PFSK-1 (cell line): ENCODE measurements around the gene CHMP2B.

Source experiments
- FOXP2 ChIP-seq: optimal IDR thresholded peaks from 2 replicates; pipeline ENCODE3; 2011; ENCODE audit warnings: borderline replicate concordance, control low read depth, inconsistent platforms; ENCODE audit not compliant: insufficient read depth; ENCODE audit errors: extremely low read length, extremely low read depth
- POLR2AphosphoS5 ChIP-seq: IDR thresholded peaks from 2 replicates; pipeline ENCODE4 v1.6.1; 2012; ENCODE audit warnings: low read depth, mild to moderate bottlenecking, control low read depth, low read length, moderate library complexity
- SIN3A ChIP-seq: IDR thresholded peaks from 2 replicates; pipeline ENCODE4 v1.6.1; 2012; ENCODE audit warnings: mild to moderate bottlenecking, low read length, moderate library complexity, borderline replicate concordance; ENCODE audit not compliant: insufficient read depth
- TAF1 ChIP-seq: IDR thresholded peaks from 2 replicates; pipeline ENCODE4 v1.6.1; 2012; ENCODE audit warnings: low read length, control low read depth, borderline replicate concordance; ENCODE audit not compliant: insufficient read depth
- TF ChIP-seq, protein P1 (sequence below), 2 experiments: IDR thresholded peaks; 2 replicates each; pipeline versions ENCODE4 v1.6.1 to v1.8.0; 2011 to 2012; ENCODE audit warnings: low read depth in 2 of 2, low read length in 2 of 2, control low read depth in 1 of 2, inconsistent platforms in 1 of 2, mild to moderate bottlenecking in 1 of 2, moderate library complexity in 1 of 2; ENCODE audit not compliant: insufficient read depth in 1 of 2

The CHMP2B gene

GRCh38 chr3:87272718-87273341, 45.7 kb downstream of the CHMP2B start:
- TF ChIP-seq TAF1 (no peak), FOXP2 (no peak), POLR2AphosphoS5 (no peak), SIN3A (no peak)

DNA sequence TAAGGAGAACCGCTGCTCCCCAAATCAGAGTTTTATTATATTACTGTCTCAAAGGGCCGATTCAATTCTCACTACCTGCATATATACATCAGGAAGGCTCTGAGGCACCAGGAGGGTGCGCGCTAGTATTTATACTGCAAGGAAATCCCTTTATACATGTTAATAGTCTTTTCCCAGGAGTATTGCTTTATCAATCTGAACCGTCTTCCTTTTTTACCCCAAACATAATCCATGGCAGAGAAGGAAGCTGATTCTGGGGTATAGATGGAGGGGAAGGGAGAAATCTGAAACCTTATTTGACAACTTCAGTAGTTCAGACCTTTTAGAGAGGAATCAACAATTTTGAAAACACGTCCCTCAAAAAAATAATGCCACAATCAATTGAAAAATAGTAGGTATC, 49.4 kb downstream of the CHMP2B start, which contains the start of gene POU1F1:
Gene POU1F1, minus strand, starts transcription at position 101 of the 400 bp plus-strand sequence. CDS start 122 bp downstream, outside the sequence.
- TF ChIP-seq, protein P1, sequence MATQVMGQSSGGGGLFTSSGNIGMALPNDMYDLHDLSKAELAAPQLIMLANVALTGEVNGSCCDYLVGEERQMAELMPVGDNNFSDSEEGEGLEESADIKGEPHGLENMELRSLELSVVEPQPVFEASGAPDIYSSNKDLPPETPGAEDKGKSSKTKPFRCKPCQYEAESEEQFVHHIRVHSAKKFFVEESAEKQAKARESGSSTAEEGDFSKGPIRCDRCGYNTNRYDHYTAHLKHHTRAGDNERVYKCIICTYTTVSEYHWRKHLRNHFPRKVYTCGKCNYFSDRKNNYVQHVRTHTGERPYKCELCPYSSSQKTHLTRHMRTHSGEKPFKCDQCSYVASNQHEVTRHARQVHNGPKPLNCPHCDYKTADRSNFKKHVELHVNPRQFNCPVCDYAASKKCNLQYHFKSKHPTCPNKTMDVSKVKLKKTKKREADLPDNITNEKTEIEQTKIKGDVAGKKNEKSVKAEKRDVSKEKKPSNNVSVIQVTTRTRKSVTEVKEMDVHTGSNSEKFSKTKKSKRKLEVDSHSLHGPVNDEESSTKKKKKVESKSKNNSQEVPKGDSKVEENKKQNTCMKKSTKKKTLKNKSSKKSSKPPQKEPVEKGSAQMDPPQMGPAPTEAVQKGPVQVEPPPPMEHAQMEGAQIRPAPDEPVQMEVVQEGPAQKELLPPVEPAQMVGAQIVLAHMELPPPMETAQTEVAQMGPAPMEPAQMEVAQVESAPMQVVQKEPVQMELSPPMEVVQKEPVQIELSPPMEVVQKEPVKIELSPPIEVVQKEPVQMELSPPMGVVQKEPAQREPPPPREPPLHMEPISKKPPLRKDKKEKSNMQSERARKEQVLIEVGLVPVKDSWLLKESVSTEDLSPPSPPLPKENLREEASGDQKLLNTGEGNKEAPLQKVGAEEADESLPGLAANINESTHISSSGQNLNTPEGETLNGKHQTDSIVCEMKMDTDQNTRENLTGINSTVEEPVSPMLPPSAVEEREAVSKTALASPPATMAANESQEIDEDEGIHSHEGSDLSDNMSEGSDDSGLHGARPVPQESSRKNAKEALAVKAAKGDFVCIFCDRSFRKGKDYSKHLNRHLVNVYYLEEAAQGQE (IDR thresholded peaks at IDR 0.05; ENCODE audit: insufficient read depth in 1 of 2, low read depth in 2 of 2, low read length in 2 of 2), result no peak
- no peak for TF ChIP-seq TAF1

DNA sequence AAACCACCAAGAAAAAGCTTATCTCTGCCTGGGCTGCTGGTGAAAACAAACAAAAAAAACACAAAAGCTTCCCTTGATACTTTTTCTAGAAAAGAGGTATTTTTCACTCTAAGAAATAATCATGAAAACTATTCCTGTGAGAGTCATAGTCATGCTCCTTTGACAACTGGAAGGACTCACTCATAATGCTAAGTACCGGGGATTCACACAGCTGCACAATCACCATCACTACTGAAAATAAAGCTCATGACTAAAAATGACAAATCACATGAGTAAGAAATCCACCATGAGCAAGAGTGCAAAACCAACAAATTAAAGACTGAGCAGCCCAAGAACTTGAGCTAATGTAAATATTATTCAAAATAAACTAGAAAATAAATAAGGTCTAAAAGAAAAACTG, 59.9 kb downstream of the CHMP2B start:
- TF ChIP-seq POLR2AphosphoS5 (no peak), FOXP2 (no peak), SIN3A (no peak), TAF1 (no peak)
- TF ChIP-seq, protein P1 (IDR thresholded peaks at IDR 0.05; ENCODE audit: insufficient read depth in 1 of 2, low read depth in 2 of 2, low read length in 2 of 2), result no peak

- TF ChIP-seq POLR2AphosphoS5 (no peak), FOXP2 (no peak)
- TF ChIP-seq, protein P1 (IDR thresholded peaks at IDR 0.05; ENCODE audit: insufficient read depth in 1 of 2, low read depth in 2 of 2, low read length in 2 of 2), result no peak
These were observed 61.3 kb downstream of the CHMP2B start for GRCh38 chr3:87288446-87288845.

- TF ChIP-seq FOXP2 (no peak), TAF1 (no peak), POLR2AphosphoS5 (no peak), SIN3A (no peak)
- TF ChIP-seq, protein P1 (IDR thresholded peaks at IDR 0.05; ENCODE audit: insufficient read depth in 1 of 2, low read depth in 2 of 2, low read length in 2 of 2), result no peak
These were observed 71.1 kb downstream of the CHMP2B start for GRCh38 chr3:87298111-87298718.
